HL-60/S4 treated with phorbol 12-myristate 13-acetate at 8.2 ng/mL for 4 days and 3 days (cell line): ENCODE results near the gene EPGN.
"Not testable (repeated sequence)": the region's sequence is repeated elsewhere in the genome, so short reads cannot be mapped to it uniquely, and the experiment has no call there.

ENCODE experiments used
- in situ Hi-C: fragments of 300-500 bp; cut with MboI; formaldehyde crosslinking; loops from 2 replicates; pipeline ENCODE4 v1.15.0; 2022; ENCODE audit warnings: low sequenced_read_pairs

EPGN gene

GRCh38 chr4:74335341-74336021 lies 27.2 kb downstream of the EPGN start:
- in situ Hi-C loops, result no loop called here

- in situ Hi-C loops, result no loop called here
These were observed 30.6 kb downstream of the EPGN start for GRCh38 chr4:74338792-74339333.

GRCh38 chr4:74339501-74339900 lies 31.2 kb downstream of the EPGN start:
- in situ Hi-C loops, result no loop called here

- in situ Hi-C loops, result not testable (repeated sequence)
These were observed 32.2 kb downstream of the EPGN start for GRCh38 chr4:74340421-74340820.

DNA sequence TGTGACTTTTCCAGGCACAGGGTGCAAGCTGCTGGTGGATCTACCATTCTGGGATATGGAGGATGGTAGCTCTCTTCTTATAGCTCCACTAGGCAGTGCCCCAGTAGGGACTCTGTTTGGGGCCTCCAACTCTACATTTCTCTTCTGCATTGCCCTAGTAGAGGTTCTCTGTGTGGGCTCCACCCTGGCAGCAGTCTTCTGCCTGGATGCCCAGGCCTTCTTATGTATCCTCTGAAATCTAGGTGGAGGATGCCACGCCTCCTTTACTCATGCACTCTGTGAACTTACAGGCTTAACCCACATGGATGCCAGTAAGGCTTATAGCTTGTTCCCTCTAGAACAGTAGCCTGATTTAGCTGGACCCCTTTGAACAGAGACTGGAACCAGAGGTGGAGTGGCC lies 35.8 kb downstream of the EPGN start:
- in situ Hi-C loops, result no loop called here

GRCh38 chr4:74353858-74354257 lies 45.6 kb downstream of the EPGN start:
- in situ Hi-C loops, result no loop called here

- in situ Hi-C loops, result no loop called here
These were observed 49.7 kb downstream of the EPGN start for GRCh38 chr4:74357965-74358364.

DNA sequence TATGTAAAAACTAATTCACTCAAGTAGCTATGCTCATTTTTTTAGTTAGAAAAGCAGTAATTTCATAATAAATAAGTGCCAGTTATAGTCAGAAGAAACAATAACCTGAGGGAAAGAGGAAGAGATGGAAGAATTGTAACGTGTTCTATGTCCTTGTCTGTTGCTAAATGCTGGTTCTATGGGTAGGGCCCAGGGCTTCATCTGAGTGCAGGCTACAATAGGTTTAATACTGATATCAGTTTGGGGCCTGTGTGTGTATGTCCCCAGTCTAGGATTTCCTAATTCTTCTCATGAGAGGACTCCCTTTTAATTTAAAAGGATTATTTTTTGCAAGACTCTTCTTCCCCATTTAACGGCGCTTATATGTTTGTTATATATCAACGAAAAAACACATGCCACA lies 53.4 kb downstream of the EPGN start:
- in situ Hi-C loops, result no loop called here

DNA sequence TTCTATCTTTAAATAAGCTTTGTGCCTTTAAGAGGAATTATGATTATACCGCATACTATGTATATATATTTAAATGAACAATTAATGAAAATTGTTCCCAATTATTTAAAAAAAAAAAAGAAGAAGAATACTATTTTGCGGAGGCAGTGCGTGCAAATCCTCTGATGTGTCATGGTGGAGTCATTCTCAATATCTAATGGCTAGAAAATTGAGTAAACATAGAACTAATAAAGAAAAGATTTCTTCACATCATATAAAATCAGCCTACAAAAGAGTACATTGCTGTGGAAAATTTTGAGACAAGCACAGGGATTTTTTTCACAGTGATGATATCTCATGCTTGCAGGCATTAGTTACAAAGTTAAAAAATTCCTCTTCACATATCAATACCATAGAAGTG lies 54.1 kb downstream of the EPGN start:
- in situ Hi-C loops, result no loop called here

DNA sequence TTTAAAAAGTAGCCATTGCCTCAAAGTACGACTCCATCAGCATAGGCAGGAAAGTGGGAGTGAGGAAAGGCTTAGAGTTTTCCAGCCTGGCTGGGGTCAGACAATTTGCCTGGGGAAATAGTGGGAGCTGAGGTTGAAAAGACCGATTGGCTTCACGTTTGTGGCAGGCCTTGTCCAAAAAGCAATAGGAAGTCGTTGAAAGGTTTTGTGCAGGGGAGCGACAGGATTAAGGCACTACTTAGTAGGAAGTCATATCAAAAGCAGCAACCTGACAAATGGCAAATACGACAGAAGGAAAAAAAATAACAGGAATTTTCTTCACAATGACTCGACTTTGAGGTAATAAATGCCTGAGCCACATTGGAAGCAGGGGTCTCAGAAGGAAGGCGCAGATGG lies 56.0 kb downstream of the EPGN start:
- in situ Hi-C loops, result no loop called here

DNA sequence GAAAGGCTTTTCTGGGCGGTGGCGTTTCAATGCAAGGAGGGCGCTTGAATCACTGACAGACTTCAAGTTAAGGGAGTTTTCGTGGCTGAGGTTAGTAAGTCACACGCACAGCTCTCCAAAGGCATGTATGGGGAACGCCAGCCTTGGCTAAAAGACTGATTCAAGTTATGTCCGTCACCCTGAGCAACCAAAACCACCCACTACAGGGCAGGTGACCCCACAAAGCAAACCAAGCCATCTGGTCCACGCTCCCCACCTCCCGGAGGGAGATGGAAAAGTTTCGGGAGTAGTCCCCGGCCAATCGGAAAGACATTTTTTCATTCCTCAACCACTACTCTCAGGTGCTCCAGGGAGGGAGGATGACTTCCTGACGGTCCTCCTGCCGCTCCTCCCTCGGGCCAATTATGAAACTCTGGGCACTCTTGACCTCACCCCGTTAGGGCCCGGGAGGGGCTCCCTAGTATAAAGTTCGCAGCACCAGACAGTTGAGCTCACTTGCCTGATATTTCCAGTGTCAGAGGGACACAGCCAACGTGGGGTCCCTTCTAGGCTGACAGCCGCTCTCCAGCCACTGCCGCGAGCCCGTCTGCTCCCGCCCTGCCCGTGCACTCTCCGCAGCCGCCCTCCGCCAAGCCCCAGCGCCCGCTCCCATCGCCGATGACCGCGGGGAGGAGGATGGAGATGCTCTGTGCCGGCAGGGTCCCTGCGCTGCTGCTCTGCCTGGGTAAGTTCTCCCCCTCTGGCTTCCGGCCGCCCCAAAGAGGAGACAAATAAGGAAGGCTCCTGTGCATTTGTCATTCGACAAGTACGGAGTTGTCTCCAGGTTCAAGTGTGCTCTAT lies 56.6 kb downstream of the EPGN start, which contains the start of gene EREG:
EREG (plus strand) TSS at position 494 of the 840 bp plus-strand sequence; CDS start at position 658, 164 bp downstream.
- in situ Hi-C loops, result no loop called here

DNA sequence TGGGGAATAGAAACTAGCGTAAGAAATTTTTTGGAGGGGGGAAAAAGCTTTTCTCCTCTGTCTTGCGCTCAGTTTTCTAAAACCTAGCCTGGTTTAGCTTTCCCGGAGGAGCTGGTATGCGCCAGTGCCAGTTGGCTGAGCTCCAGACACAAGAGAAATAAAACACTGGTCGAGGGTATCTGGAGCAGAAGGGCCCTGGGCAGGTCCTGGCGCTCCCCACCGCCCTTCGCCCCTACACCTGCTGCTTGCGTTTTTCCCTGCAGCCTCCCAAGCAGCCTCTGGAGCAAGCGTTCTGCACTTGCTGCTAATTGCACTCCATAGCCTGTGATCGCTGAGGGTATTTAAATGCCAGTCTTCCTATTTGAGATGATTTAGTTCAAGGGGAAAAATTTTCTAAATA lies 57.5 kb downstream of the EPGN start:
- in situ Hi-C loops, result no loop called here
